ENCODE data around the gene ATF2. TPM values are rescaled to one million over a fixed set of nuclear protein-coding genes. Genes with fewer than 3 reads are reported as not detected.

Gene ATF2
- total and polyA plus RNA-seq, 2 of the 13 experiments (the other 11 are each of a cell fraction or from before 2014, with no cell fraction given), result 91.6 to 95.1 TPM

- peak; percentile 48; the same call in 1 of the 2 replicates for TF ChIP-seq ZBTB2 (CRISPR knock-in tag; IDR thresholded peaks at IDR 0.05; ENCODE audit: low read depth)
- peak; percentile 65; the same call in 1 of the 2 replicates for TF ChIP-seq E2F1 (CRISPR knock-in tag; IDR thresholded peaks at IDR 0.05)
- no peak for TF ChIP-seq REXO4 (CRISPR knock-in tag; IDR thresholded peaks at IDR 0.05; ENCODE audit: borderline replicate concordance)
- TF ChIP-seq ADNP (CRISPR knock-in tag; IDR thresholded peaks at IDR 0.05), result no peak
- TF ChIP-seq SUZ12 (IDR thresholded peaks at IDR 0.05; ENCODE audit: low read depth, low read length), result no peak
- TF ChIP-seq SMARCE1 (IDR thresholded peaks at IDR 0.05; ENCODE audit: borderline replicate concordance), result no peak
- TF ChIP-seq GATAD1 (CRISPR knock-in tag; IDR thresholded peaks at IDR 0.05), result peak; percentile 91
- TF ChIP-seq ZNF362 (CRISPR knock-in tag; IDR thresholded peaks at IDR 0.05; ENCODE audit: borderline replicate concordance), result peak; percentile 69; the same call in 1 of the 2 replicates
- TF ChIP-seq ZBTB3 (CRISPR knock-in tag; IDR thresholded peaks at IDR 0.05; ENCODE audit: borderline replicate concordance, low read depth), result peak; percentile 93
- TF ChIP-seq ZSCAN9 (CRISPR knock-in tag; IDR thresholded peaks at IDR 0.05; ENCODE audit: borderline replicate concordance), result no peak; the same call in none of the 2 replicates
- TF ChIP-seq ZBTB46 (CRISPR knock-in tag; IDR thresholded peaks at IDR 0.05; ENCODE audit: borderline replicate concordance), result 0 out of 2 replicates have a peak, but pooled peaks have one; percentile 29
- peak; percentile 69; the same call in 1 of the 2 replicates for TF ChIP-seq ZNF777 (CRISPR knock-in tag; IDR thresholded peaks at IDR 0.05)
- TF ChIP-seq ZKSCAN5 (CRISPR knock-in tag; IDR thresholded peaks at IDR 0.05), result no peak; the same call in 1 of the 2 replicates
- 0 out of 2 replicates have a peak, but pooled peaks have one; percentile 64 for TF ChIP-seq REL (CRISPR knock-in tag; conservative IDR thresholded peaks at IDR 0.05)
- peak; percentile 98 for TF ChIP-seq SP4 (CRISPR knock-in tag; IDR thresholded peaks at IDR 0.05)
- TF ChIP-seq ZNF790 (CRISPR knock-in tag; IDR thresholded peaks at IDR 0.05; ENCODE audit: borderline replicate concordance), result 0 out of 2 replicates have a peak, but pooled peaks have one; percentile 84
- TF ChIP-seq RBFOX2 (IDR thresholded peaks at IDR 0.05; ENCODE audit: low read depth, low read length), result peak; percentile 89
- TF ChIP-seq ELF4 (CRISPR knock-in tag; IDR thresholded peaks at IDR 0.05; ENCODE audit: borderline replicate concordance), result peak; percentile 84; the same call in 1 of the 2 replicates
- TF ChIP-seq ARNT (IDR thresholded peaks at IDR 0.05), result no peak
- TF ChIP-seq ZNF329 (CRISPR knock-in tag; IDR thresholded peaks at IDR 0.05; ENCODE audit: low read depth), result no peak
- TF ChIP-seq ARID3A (IDR thresholded peaks at IDR 0.05; ENCODE audit: low read depth, low read length), result peak; percentile 41; the same call in 1 of the 2 replicates
- TF ChIP-seq ZNF546 (CRISPR knock-in tag; conservative IDR thresholded peaks at IDR 0.05), result peak; percentile 21; the same call in 1 of the 2 replicates
These were observed at the start of gene ATF2 (continued) for GRCh38 chr2:175167792-175168563.

Data from HepG2 (cell line).